B cell (primary cell): ENCODE measurements around the gene LGALS7. TPM values are rescaled to one million over a fixed set of nuclear protein-coding genes. Genes with fewer than 3 reads are reported as not detected.

Experiments used
- ATAC-seq: fragments of 200-7000 bp; cut with Tn5 transposase; one replicate; pipeline ENCODE4 v1.10.0; 2021; ENCODE audit warnings: low read depth, mild to moderate bottlenecking, moderate number of reproducible peaks, moderate library complexity
- CTCF ChIA-PET: fragments of 350-600 bp; sonication (Branson Sonifier 250); formaldehyde crosslinking; loops from one replicate; lab custom pipeline; 2021; ENCODE audit warnings: antibody characterized with exemption, inconsistent platforms; lab: Charles Lee
- POLR2A ChIA-PET: fragments of 350-600 bp; sonication (Branson Sonifier 250); formaldehyde crosslinking; loops from one replicate; lab custom pipeline; 2021; ENCODE audit warnings: antibody characterized with exemption; lab: Charles Lee
- DNase-seq: peaks from one replicate; pipeline ENCODE4 v3.0.0; 2013
- H2AFZ ChIP-seq: 2 replicates; pipeline ENCODE4 v1.6.1; 2012; ENCODE audit warnings: mild to moderate bottlenecking, low read depth, low read length; ENCODE audit not compliant: insufficient read depth, poor library complexity, severe bottlenecking
- H3K27ac ChIP-seq, 2 donors: 1 replicate in 1 of 2; 2 replicates in 1 of 2; pipeline ENCODE4 v1.5.1; 2012 to 2013; ENCODE audit warnings: low read length in 2 of 2, mild to moderate bottlenecking in 2 of 2, moderate library complexity in 1 of 2
- H3K27me3 ChIP-seq, 4 experiments: fragments of 200-600 bp in 1 of 4; sonication (generic) in 1 of 4; replicated peaks in 1 of 4; 1 replicate in 2 of 4; 2 replicates in 2 of 4; pipeline versions ENCODE4 v1.6.1 to v1.7.0; 2013 to 2016; ENCODE audit warnings: low read length in 3 of 4, mild to moderate bottlenecking in 2 of 4, mixed read lengths in 1 of 4, moderate library complexity in 1 of 4; ENCODE audit not compliant: insufficient read depth in 4 of 4, control insufficient read depth in 3 of 4; ENCODE audit errors: control extremely low read depth in 1 of 4
- H3K36me3 ChIP-seq, 2 experiments: replicated peaks in 1 of 2; 1 replicate in 1 of 2; 2 replicates in 1 of 2; pipeline versions ENCODE4 v1.6.1 to v1.7.1; 2013; ENCODE audit warnings: low read length in 1 of 2; ENCODE audit not compliant: insufficient read depth in 2 of 2, control insufficient read depth in 1 of 2; ENCODE audit errors: control extremely low read depth in 1 of 2, extremely low read depth in 1 of 2
- H3K4me1 ChIP-seq, 2 donors: fragments of 200-600 bp in 1 of 2; sonication (generic) in 1 of 2; 1 replicate in 1 of 2; 2 replicates in 1 of 2; pipeline versions ENCODE4 v1.5.1 to v1.6.1; 2013 to 2017; ENCODE audit warnings: low read length in 2 of 2; ENCODE audit not compliant: control insufficient read depth in 2 of 2, insufficient read depth in 2 of 2
- H3K4me2 ChIP-seq: replicated peaks from 2 replicates; pipeline ENCODE3; 2012; ENCODE audit warnings: mild to moderate bottlenecking, low read depth, low read length; ENCODE audit not compliant: poor library complexity, severe bottlenecking
- H3K4me3 ChIP-seq, 5 experiments: fragments of 200-600 bp in 1 of 5; sonication (generic) in 1 of 5; 1 replicate in 3 of 5; 2 replicates in 2 of 5; pipeline versions ENCODE4 v1.5.1 to v1.7.0; 2011 to 2016; ENCODE audit warnings: low read length in 4 of 5, mild to moderate bottlenecking in 4 of 5, low read depth in 2 of 5, control low read depth in 1 of 5, moderate library complexity in 1 of 5; ENCODE audit not compliant: insufficient read depth in 1 of 5; ENCODE audit errors: control extremely low read depth in 1 of 5, extremely low read depth in 1 of 5
- H3K79me2 ChIP-seq: fragments of 200-600 bp; sonication (generic); one replicate; pipeline ENCODE4 v1.6.0; 2016; ENCODE audit warnings: low read length; ENCODE audit not compliant: control insufficient read depth, insufficient read depth
- H3K9ac ChIP-seq: fragments of 200-600 bp; sonication (generic); 2 replicates; pipeline ENCODE4 v1.6.1; 2017; ENCODE audit warnings: mild to moderate bottlenecking, low read length, moderate library complexity
- H3K9me3 ChIP-seq, 3 donors: one replicate each; pipeline versions ENCODE4 v1.6.1 to v1.7.1; 2013; ENCODE audit warnings: low read length in 2 of 3; ENCODE audit not compliant: control insufficient read depth in 2 of 3, insufficient read depth in 1 of 3; ENCODE audit errors: control extremely low read depth in 1 of 3
- H4K20me1 ChIP-seq: 2 replicates; pipeline ENCODE4 v1.6.0; 2012; ENCODE audit warnings: mild to moderate bottlenecking, low read length; ENCODE audit not compliant: insufficient read depth, control insufficient read depth, poor library complexity, severe bottlenecking
- H3K27ac Mint-ChIP-seq: one replicate; pipeline ENCODE4 v1.8.0; 2021; ENCODE audit warnings: mixed read lengths
- H3K27me3 Mint-ChIP-seq: one replicate; pipeline ENCODE4 v1.8.0; 2021; ENCODE audit warnings: mixed read lengths
- H3K4me1 Mint-ChIP-seq: one replicate; pipeline ENCODE4 v1.8.0; 2021; ENCODE audit warnings: mixed read lengths
- H3K4me3 Mint-ChIP-seq: one replicate; pipeline ENCODE4 v1.8.0; 2021; ENCODE audit warnings: mixed read lengths
- H3K9me3 Mint-ChIP-seq: one replicate; pipeline ENCODE4 v1.8.0; 2022; ENCODE audit warnings: mixed read lengths; ENCODE audit not compliant: insufficient read depth
- EZH2 ChIP-seq: IDR thresholded peaks from 2 replicates; pipeline ENCODE4 v1.6.1; 2012; ENCODE audit warnings: borderline replicate concordance, low read depth, mild to moderate bottlenecking, moderate library complexity, low read length; ENCODE audit not compliant: insufficient read depth, poor library complexity, severe bottlenecking
- WGBS: methylation state at CpG from one replicate; pipeline ENCODE4 v1.1.5; 2013; ENCODE audit warnings: missing lambda C conversion rate; ENCODE audit not compliant: insufficient coverage; 5-methylcytosine and 5-hydroxymethylcytosine counted together
- intact Hi-C: fragments of 100-400 bp; cut with micrococcal nuclease; formaldehyde crosslinking; loops from one replicate; pipeline ENCODE4 v1.10.0; 2022
- polyA plus RNA-seq: library from polyadenylated mRNA; depleted of rRNA; stranded (reverse); fragments of >200 nt; gene quantifications from 2 replicates; pipeline ENCODE4 v1.2.3, GENCODE V29; 2012
- total RNA-seq, 2 donors: library from RNA; stranded (reverse); fragments of 120-200 nt in 1 of 2; gene quantifications; 1 replicate in 1 of 2; 2 replicates in 1 of 2; pipeline versions ENCODE4 v1.2.3 to v1.2.4, GENCODE V29; 2013 to 2022
- TF ChIP-seq, protein P1 (sequence below): fragments of 200-600 bp; IDR thresholded peaks from one replicate; pipeline ENCODE4 v1.8.0; 2022; ENCODE audit warnings: antibody characterized with exemption, mild to moderate bottlenecking

The LGALS7 gene
- total and polyA plus RNA-seq, 2 donors (not counting 1 experiment from before 2014, with no cell fraction given), result not detected

DNA sequence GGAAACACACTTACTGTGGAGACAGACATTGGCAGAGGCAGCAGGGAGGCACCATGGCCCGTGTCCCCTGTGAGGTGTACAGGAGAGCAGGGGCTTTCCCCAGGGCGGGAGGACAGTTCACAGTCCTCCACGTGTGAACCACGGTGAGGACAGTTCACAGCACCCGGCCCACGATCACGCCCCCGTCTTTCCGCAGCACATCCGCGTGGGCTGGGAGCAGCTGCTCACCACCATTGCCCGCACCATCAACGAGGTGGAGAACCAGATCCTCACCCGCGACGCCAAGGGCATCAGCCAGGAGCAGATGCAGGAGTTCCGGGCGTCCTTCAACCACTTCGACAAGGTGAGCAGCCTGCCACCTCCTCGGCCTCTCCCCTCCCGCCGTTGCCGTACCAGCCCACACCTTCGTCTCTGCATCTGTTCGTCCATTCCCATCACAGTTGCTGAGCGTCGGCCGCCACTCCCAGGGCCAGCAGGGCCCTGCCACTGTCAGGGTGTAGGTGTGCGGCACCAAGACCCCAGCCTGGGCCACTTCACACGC lies 46.5 kb downstream of the LGALS7 start:
- intact Hi-C loops, result no loop called here

DNA sequence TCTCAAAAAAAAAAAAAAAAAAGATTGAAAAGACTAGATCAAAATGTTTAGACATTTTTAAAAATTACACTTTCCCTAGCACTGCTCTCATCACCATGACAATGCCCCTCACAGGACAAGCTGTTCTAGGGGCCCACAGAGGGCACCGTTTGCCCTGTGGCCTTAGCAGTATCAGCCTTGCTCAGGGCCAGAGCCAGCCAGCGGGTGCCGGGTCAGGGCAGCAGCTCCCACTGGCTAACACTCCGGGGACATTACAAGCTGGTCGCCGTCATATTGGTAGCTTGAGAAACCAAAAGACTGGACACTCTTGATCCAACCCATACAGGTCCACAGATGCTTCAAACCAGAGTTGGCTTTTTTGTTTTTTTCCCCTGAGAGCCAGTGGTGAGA lies 47.0 kb downstream of the LGALS7 start:
- H2AFZ ChIP-seq, result no peak overlapping the region
- TF ChIP-seq EZH2, result no peak
- TF ChIP-seq, protein P1, sequence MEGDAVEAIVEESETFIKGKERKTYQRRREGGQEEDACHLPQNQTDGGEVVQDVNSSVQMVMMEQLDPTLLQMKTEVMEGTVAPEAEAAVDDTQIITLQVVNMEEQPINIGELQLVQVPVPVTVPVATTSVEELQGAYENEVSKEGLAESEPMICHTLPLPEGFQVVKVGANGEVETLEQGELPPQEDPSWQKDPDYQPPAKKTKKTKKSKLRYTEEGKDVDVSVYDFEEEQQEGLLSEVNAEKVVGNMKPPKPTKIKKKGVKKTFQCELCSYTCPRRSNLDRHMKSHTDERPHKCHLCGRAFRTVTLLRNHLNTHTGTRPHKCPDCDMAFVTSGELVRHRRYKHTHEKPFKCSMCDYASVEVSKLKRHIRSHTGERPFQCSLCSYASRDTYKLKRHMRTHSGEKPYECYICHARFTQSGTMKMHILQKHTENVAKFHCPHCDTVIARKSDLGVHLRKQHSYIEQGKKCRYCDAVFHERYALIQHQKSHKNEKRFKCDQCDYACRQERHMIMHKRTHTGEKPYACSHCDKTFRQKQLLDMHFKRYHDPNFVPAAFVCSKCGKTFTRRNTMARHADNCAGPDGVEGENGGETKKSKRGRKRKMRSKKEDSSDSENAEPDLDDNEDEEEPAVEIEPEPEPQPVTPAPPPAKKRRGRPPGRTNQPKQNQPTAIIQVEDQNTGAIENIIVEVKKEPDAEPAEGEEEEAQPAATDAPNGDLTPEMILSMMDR, result no peak
- no peak for DNase-seq
- H4K20me1 ChIP-seq, result no peaks in the 10 kb centered on the region
- 99% methylated on average over 6 of the region's 6 CpGs for WGBS
- no peak for ATAC-seq
- no peaks in the 10 kb centered on the region for H3K9me3 Mint-ChIP-seq
- H3K9ac ChIP-seq, result no peak overlapping the region
- ChIA-PET CTCF (interaction anchor here (1.0 to 7.3 kb wide), 2 partner anchors 8 to 204 kb away, joined by 3 to 36 read pairs; partner anchors contain the start of genes MRPS12 and SARS2), POLR2A (no interaction called here)
- H3K27ac ChIP-seq, result no peak overlapping the region
- intact Hi-C loops, result no loop called here
- H3K4me1 Mint-ChIP-seq, result peaks cover 4% of the 10 kb centered on the region
- H3K79me2 ChIP-seq, result no peaks in the 10 kb centered on the region
- no peaks in the 10 kb centered on the region for H3K27me3 ChIP-seq
- no peak overlapping the region for H3K27ac Mint-ChIP-seq
- H3K4me3 ChIP-seq, result no peak overlapping the region
- H3K4me3 Mint-ChIP-seq, result no peak overlapping the region
- H3K27me3 Mint-ChIP-seq, result no peaks in the 10 kb centered on the region
- no peak overlapping the region for H3K4me2 ChIP-seq
- peaks cover 0 to 67% of the 10 kb centered on the region in 2 experiments for H3K36me3 ChIP-seq
- H3K9me3 ChIP-seq, result no peaks in the 10 kb centered on the region
- peaks cover 0 to 5% of the 10 kb centered on the region in 2 donors for H3K4me1 ChIP-seq

More for the DNA sequence above, 46.5 kb downstream of the LGALS7 start:
- H3K27me3 Mint-ChIP-seq, result no peaks in the 10 kb centered on the region
- Histone ChIP-seq H3K9ac (no peak overlapping the region), H3K4me3 (no peak overlapping the region), H4K20me1 (no peaks in the 10 kb centered on the region), H2AFZ (no peak overlapping the region), H3K4me1 (peaks cover 0 to 5% of the 10 kb centered on the region in 2 donors), H3K79me2 (no peaks in the 10 kb centered on the region), H3K9me3 (no peaks in the 10 kb centered on the region), H3K4me2 (no peak overlapping the region), H3K36me3 (peaks cover 0 to 67% of the 10 kb centered on the region in 2 experiments), H3K27me3 (no peaks in the 10 kb centered on the region), H3K27ac (no peak overlapping the region)
- H3K27ac Mint-ChIP-seq, result peak overlapping the region; percentile 26
- ATAC-seq (no peak), DNase-seq (no peak)
- 86% methylated on average over 30 of the region's 30 CpGs for WGBS
- CTCF ChIA-PET, result interaction anchor here (1.0 to 7.3 kb wide), 2 partner anchors 8 to 204 kb away, joined by 3 to 36 read pairs; partner anchors contain the start of genes MRPS12 and SARS2
- peaks cover 4% of the 10 kb centered on the region for H3K4me1 Mint-ChIP-seq
- H3K9me3 Mint-ChIP-seq, result no peaks in the 10 kb centered on the region
- POLR2A ChIA-PET, result no interaction called here
- no peak overlapping the region for H3K4me3 Mint-ChIP-seq
- TF ChIP-seq, protein P1, result no peak
- TF ChIP-seq EZH2, result no peak
